Stimulated activated CD8-positive, alpha-beta memory T cell treated with anti-CD3 and anti-CD28 coated beads, Interleukin-15, amount 100 ng/mL, for 1 hour (primary cell): ENCODE data around the gene NHERF2.
A peak's percentile ranks its signal among the peaks of the same experiment; 100 is the strongest.

Experiments
- DNase-seq: peaks from one replicate; pipeline ENCODE4 v3.0.0-alpha.2; 2020; ENCODE audit warnings: low read depth

Gene NHERF2

GRCh38 chr16:1991135-1991551, 35.6 kb upstream of the NHERF2 start:
- no peak for DNase-seq

GRCh38 chr16:1991588-1991947, 35.1 kb upstream of the NHERF2 start:
- no peak for DNase-seq

- DNase-seq: peak; percentile 98
These were observed 34.6 kb upstream of the NHERF2 start for GRCh38 chr16:1991948-1992703.

GRCh38 chr16:1992704-1993317, 33.9 kb upstream of the NHERF2 start:
- no peak for DNase-seq

GRCh38 chr16:1993731-1994131, 33.0 kb upstream of the NHERF2 start:
- DNase-seq: no peak

- no peak for DNase-seq
These were observed 29.0 kb upstream of the NHERF2 start for GRCh38 chr16:1997494-1998359.

- DNase-seq: no peak
These were observed 28.3 kb upstream of the NHERF2 start for GRCh38 chr16:1998360-1998835.

- DNase-seq: no peak
These were observed 27.6 kb upstream of the NHERF2 start for GRCh38 chr16:1998852-1999801.

- no peak for DNase-seq
These were observed 26.7 kb upstream of the NHERF2 start for GRCh38 chr16:1999866-2000514.

- no peak for DNase-seq
These were observed 25.7 kb upstream of the NHERF2 start for GRCh38 chr16:2001035-2001434.

GRCh38 chr16:2001456-2002355, 25.0 kb upstream of the NHERF2 start:
- DNase-seq: no peak

- no peak for DNase-seq
These were observed 24.1 kb upstream of the NHERF2 start for GRCh38 chr16:2002406-2003230.

- DNase-seq: no peak
These were observed 23.4 kb upstream of the NHERF2 start for GRCh38 chr16:2003231-2003826.

- DNase-seq: peak; percentile 65
These were observed 22.7 kb upstream of the NHERF2 start for GRCh38 chr16:2003827-2004641.

GRCh38 chr16:2004795-2005517, 21.7 kb upstream of the NHERF2 start:
- DNase-seq: no peak

GRCh38 chr16:2005646-2006045, 21.1 kb upstream of the NHERF2 start:
- no peak for DNase-seq

GRCh38 chr16:2006317-2006716, 20.4 kb upstream of the NHERF2 start:
- no peak for DNase-seq
